Progenitor cell of endocrine pancreas (in vitro differentiated cells): ENCODE data around the gene NUDT1. TPM values are rescaled to one million over a fixed set of nuclear protein-coding genes. Genes with fewer than 3 reads are reported as not detected.
A peak's percentile ranks its signal among the peaks of the same experiment; 100 is the strongest.

Experiments used
- DNase-seq: peaks from one replicate; pipeline ENCODE4 v3.0.0; 2021; ENCODE audit warnings: low spot score; ENCODE audit not compliant: unreplicated experiment
- H3K27ac Mint-ChIP-seq: 2 replicates; pipeline ENCODE4 v1.8.0; 2021; ENCODE audit warnings: mild to moderate bottlenecking, moderate library complexity, mixed read lengths
- H3K27me3 Mint-ChIP-seq: 2 replicates; pipeline ENCODE4 v1.8.0; 2021; ENCODE audit warnings: mixed read lengths
- H3K36me3 Mint-ChIP-seq: 2 replicates; pipeline ENCODE4 v1.8.0; 2022; ENCODE audit warnings: mixed read lengths; ENCODE audit not compliant: insufficient read depth
- H3K4me1 Mint-ChIP-seq: 2 replicates; pipeline ENCODE4 v1.8.0; 2021; ENCODE audit warnings: low read depth, mixed read lengths
- H3K4me3 Mint-ChIP-seq: 2 replicates; pipeline ENCODE4 v1.8.0; 2021; ENCODE audit warnings: low read depth, mild to moderate bottlenecking, moderate library complexity, mixed read lengths
- H3K9me3 Mint-ChIP-seq: 2 replicates; pipeline ENCODE4 v1.8.0; 2021; ENCODE audit warnings: low read depth, mixed read lengths
- total RNA-seq: library from RNA; stranded (reverse); gene quantifications from 2 replicates; pipeline ENCODE4 v1.2.1, GENCODE V29; 2021
- TF ChIP-seq, protein P1 (sequence below): fragments of 200-600 bp; sonication (generic); IDR thresholded peaks from one replicate; pipeline ENCODE4 v1.5.0; 2021; ENCODE audit warnings: antibody characterized with exemption, mild to moderate bottlenecking; ENCODE audit not compliant: unreplicated experiment

The NUDT1 gene
- total RNA-seq, 1 donor from 2014 or later = 22.1 TPM

GRCh38 chr7:2244404-2244995 lies 2.5 kb downstream of the NUDT1 start:
- H3K4me1 Mint-ChIP-seq = peaks cover 6% of the 10 kb centered on the region
- no peak overlapping the region for H3K4me3 Mint-ChIP-seq
- H3K36me3 Mint-ChIP-seq = no peaks in the 10 kb centered on the region
- no peaks in the 10 kb centered on the region for H3K9me3 Mint-ChIP-seq
- no peaks in the 10 kb centered on the region for H3K27me3 Mint-ChIP-seq
- TF ChIP-seq, protein P1, sequence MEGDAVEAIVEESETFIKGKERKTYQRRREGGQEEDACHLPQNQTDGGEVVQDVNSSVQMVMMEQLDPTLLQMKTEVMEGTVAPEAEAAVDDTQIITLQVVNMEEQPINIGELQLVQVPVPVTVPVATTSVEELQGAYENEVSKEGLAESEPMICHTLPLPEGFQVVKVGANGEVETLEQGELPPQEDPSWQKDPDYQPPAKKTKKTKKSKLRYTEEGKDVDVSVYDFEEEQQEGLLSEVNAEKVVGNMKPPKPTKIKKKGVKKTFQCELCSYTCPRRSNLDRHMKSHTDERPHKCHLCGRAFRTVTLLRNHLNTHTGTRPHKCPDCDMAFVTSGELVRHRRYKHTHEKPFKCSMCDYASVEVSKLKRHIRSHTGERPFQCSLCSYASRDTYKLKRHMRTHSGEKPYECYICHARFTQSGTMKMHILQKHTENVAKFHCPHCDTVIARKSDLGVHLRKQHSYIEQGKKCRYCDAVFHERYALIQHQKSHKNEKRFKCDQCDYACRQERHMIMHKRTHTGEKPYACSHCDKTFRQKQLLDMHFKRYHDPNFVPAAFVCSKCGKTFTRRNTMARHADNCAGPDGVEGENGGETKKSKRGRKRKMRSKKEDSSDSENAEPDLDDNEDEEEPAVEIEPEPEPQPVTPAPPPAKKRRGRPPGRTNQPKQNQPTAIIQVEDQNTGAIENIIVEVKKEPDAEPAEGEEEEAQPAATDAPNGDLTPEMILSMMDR = no peak
- no peak for DNase-seq
- no peak overlapping the region for H3K27ac Mint-ChIP-seq

- H3K27ac Mint-ChIP-seq = no peak overlapping the region
- H3K36me3 Mint-ChIP-seq = no peaks in the 10 kb centered on the region
- DNase-seq = no peak
- TF ChIP-seq, protein P1 = no peak
- H3K9me3 Mint-ChIP-seq = no peaks in the 10 kb centered on the region
- no peak overlapping the region for H3K4me3 Mint-ChIP-seq
- H3K4me1 Mint-ChIP-seq = peaks cover 6% of the 10 kb centered on the region
- no peaks in the 10 kb centered on the region for H3K27me3 Mint-ChIP-seq
Measured at GRCh38 chr7:2245883-2246675, 4.1 kb downstream of the NUDT1 start.

DNA sequence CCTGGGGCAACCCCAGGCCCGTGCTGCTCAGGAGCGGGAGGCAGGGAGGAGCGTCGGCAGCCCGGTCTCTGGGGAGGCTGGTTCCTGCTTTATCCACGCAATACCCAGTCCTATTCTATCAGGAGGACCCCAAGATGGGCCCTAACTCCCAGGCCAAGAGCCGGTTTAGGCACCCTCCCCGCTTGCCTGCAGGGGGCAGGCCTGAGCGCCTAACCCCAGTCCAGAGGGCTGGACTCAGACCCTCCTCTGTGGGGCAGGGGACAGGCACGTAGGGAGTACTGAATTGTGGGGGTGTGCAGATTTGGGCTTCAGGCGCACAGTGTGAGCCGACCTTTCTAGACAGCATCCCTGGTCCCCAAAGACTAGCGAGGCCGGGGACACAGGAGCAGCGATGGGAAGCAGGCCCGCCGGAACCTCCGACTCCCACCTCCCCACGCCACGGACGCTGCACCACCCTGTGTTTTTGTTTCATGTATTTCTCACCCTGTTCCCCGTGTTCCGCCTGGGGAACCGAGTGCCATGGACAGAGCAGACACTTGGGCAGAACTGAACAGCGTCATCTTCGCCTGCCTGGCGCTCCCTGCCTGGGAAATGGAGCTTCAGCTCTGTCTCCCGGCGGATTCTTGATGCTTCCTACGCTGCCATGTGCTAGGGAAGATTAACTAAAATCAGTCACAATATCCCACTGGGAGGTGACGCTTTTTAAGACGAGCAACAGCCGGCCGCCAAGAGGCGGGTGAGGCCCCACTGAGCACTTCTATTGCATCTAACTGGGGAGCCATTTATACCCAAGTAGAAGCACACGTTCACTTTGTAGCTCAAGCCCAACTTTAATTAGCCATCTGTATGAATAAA lies 5.3 kb downstream of the NUDT1 start:
- TF ChIP-seq, protein P1 = peak; percentile 67
- no peaks in the 10 kb centered on the region for H3K9me3 Mint-ChIP-seq
- H3K4me3 Mint-ChIP-seq = no peak overlapping the region
- H3K27me3 Mint-ChIP-seq = no peaks in the 10 kb centered on the region
- DNase-seq = peak; percentile 37
- H3K27ac Mint-ChIP-seq = no peak overlapping the region
- H3K36me3 Mint-ChIP-seq = no peaks in the 10 kb centered on the region
- peaks cover 4% of the 10 kb centered on the region for H3K4me1 Mint-ChIP-seq

- Mint-ChIP-seq H3K9me3 (no peaks in the 10 kb centered on the region), H3K4me3 (no peak overlapping the region), H3K36me3 (no peaks in the 10 kb centered on the region), H3K27me3 (no peaks in the 10 kb centered on the region), H3K4me1 (no peaks in the 10 kb centered on the region), H3K27ac (no peak overlapping the region)
- TF ChIP-seq, protein P1 = no peak
- no peak for DNase-seq
Measured at GRCh38 chr7:2248984-2249694, 7.1 kb downstream of the NUDT1 start.
